ENCODE data around the gene CDH13.

Gene CDH13

GRCh38 chr16:83279251-83279650, 652.5 kb downstream of the CDH13 start:
- DNase-seq (ENCODE audit: low read depth, low spot score) = no peak

DNA sequence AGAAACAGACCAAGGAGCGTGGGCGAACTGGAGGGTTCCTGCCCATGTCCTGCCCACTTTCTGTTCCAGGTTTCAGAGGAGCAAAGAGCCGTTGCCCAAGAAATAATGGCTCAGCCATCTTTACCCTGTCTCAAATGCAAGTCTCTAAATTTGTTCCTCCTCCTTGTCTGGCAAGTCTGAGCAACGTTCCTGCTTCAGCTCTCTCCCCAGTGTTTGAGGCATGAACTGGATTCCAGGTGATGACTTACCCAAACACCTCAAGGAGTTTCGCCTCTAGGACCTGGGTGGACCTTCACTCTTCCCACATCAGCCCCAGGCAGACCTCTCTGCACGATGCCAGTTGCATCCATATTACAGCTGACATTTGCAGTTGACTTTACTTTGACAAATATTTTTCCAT, 659.2 kb downstream of the CDH13 start:
- no peak overlapping the region for H3K4me3 ChIP-seq
- no peaks in the 10 kb centered on the region for H3K9me3 ChIP-seq (ENCODE audit: low read depth, low read length)
- no peak for DNase-seq (ENCODE audit: low read depth, low spot score)
- H3K9ac ChIP-seq (ENCODE audit: insufficient read length) = no peak overlapping the region
- TF ChIP-seq POLR2AphosphoS5 (IDR thresholded peaks at IDR 0.05; ENCODE audit: borderline replicate concordance, low read depth, low read length) = no peak
- no peak for TF ChIP-seq EZH2 (IDR thresholded peaks at IDR 0.05)
- TF ChIP-seq FOXP2 (optimal IDR thresholded peaks at IDR 0.05; ENCODE audit: control extremely low read depth, extremely low read length, insufficient read depth) = no peak
- no peaks in the 10 kb centered on the region for H3K36me3 ChIP-seq (ENCODE audit: insufficient read depth, low read length)
- H3K27ac ChIP-seq = no peak overlapping the region

More at GRCh38 chr16:83279251-83279650, 652.5 kb downstream of the CDH13 start:
- Histone ChIP-seq H3K9me3 (ENCODE audit: low read depth, low read length) (no peaks in the 10 kb centered on the region), H3K4me3 (no peak overlapping the region), H3K36me3 (ENCODE audit: insufficient read depth, low read length) (no peaks in the 10 kb centered on the region), H3K27ac (no peak overlapping the region), H3K9ac (ENCODE audit: insufficient read length) (no peak overlapping the region)
- TF ChIP-seq POLR2AphosphoS5 (IDR thresholded peaks at IDR 0.05; ENCODE audit: borderline replicate concordance, low read depth, low read length) (no peak), FOXP2 (optimal IDR thresholded peaks at IDR 0.05; ENCODE audit: control extremely low read depth, extremely low read length, insufficient read depth) (no peak), EZH2 (IDR thresholded peaks at IDR 0.05) (no peak)

DNA sequence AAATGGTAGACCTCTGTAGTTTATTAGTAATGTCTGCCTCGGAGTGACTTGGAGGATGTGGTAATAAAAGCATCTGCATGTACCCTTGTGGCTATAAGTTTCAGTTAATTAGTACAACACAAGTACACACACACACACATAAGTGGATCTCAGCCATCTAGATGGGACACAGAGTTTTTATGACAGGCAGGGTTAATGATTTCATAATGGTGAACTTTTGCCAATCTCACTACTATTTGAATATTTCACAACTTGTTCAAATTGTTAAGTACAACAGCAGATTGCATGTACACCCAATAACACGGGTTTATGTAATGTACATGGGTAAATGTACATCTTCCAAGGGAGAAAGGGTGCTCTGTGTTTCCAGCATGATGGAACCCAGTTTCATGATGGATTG, 669.7 kb downstream of the CDH13 start:
- no peaks in the 10 kb centered on the region for H3K9me3 ChIP-seq (ENCODE audit: low read depth, low read length)
- H3K9ac ChIP-seq (ENCODE audit: insufficient read length) = no peak overlapping the region
- H3K36me3 ChIP-seq (ENCODE audit: insufficient read depth, low read length) = no peaks in the 10 kb centered on the region
- H3K4me3 ChIP-seq = no peak overlapping the region
- no peak for TF ChIP-seq POLR2AphosphoS5 (IDR thresholded peaks at IDR 0.05; ENCODE audit: borderline replicate concordance, low read depth, low read length)
- TF ChIP-seq EZH2 (IDR thresholded peaks at IDR 0.05) = no peak
- TF ChIP-seq FOXP2 (optimal IDR thresholded peaks at IDR 0.05; ENCODE audit: control extremely low read depth, extremely low read length, insufficient read depth) = no peak
- H3K27ac ChIP-seq = no peak overlapping the region
- DNase-seq (ENCODE audit: low read depth, low spot score) = no peak

DNA sequence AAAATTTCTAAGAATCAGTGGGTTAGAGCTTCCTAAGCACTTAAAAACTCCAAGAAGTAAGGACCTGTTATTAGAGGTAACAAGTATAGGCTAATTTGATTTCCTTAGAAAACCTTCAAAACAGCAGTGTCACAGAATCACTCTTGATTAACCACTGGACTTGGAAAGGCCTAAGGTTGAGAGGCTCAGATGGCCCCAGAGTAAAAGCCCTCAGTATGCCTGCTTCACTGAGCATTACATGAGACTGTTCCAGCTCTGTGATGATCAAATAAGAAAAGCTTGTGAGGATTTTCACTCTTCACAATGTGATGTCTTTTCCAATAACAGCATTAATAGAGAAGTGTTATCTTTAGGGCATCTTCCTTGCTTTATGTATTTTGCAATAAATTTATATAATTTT, 671.8 kb downstream of the CDH13 start:
- no peak overlapping the region for H3K4me3 ChIP-seq
- H3K36me3 ChIP-seq (ENCODE audit: insufficient read depth, low read length) = no peaks in the 10 kb centered on the region
- H3K9ac ChIP-seq (ENCODE audit: insufficient read length) = no peak overlapping the region
- no peak for TF ChIP-seq EZH2 (IDR thresholded peaks at IDR 0.05)
- TF ChIP-seq POLR2AphosphoS5 (IDR thresholded peaks at IDR 0.05; ENCODE audit: borderline replicate concordance, low read depth, low read length) = no peak
- no peak for TF ChIP-seq FOXP2 (optimal IDR thresholded peaks at IDR 0.05; ENCODE audit: control extremely low read depth, extremely low read length, insufficient read depth)
- H3K9me3 ChIP-seq (ENCODE audit: low read depth, low read length) = no peaks in the 10 kb centered on the region
- no peak overlapping the region for H3K27ac ChIP-seq
- DNase-seq (ENCODE audit: low read depth, low spot score) = no peak

DNA sequence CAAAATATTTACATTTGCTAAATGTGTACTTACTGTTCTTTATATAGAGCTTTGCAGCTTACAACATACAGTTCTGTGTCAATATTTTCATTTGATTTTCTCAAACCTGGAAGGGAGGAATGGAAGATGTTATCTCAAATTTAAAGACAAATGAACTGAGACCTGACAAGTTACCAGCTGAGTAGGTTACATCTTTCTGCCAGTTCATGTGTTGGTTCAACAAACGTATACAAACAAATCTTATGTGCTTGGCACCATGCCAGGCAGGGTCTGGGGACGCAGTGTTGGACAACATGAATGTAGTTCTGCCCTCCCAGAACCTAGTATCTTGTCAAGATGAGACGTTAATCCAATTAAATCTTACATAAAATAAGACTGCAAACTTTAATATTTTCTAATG, 673.6 kb downstream of the CDH13 start:
- TF ChIP-seq EZH2 (IDR thresholded peaks at IDR 0.05) = no peak
- TF ChIP-seq FOXP2 (optimal IDR thresholded peaks at IDR 0.05; ENCODE audit: control extremely low read depth, extremely low read length, insufficient read depth) = no peak
- TF ChIP-seq POLR2AphosphoS5 (IDR thresholded peaks at IDR 0.05; ENCODE audit: borderline replicate concordance, low read depth, low read length) = no peak
- no peak for DNase-seq (ENCODE audit: low read depth, low spot score)
- Histone ChIP-seq H3K9me3 (ENCODE audit: low read depth, low read length) (no peaks in the 10 kb centered on the region), H3K9ac (ENCODE audit: insufficient read length) (no peak overlapping the region), H3K27ac (no peak overlapping the region), H3K4me3 (no peak overlapping the region), H3K36me3 (ENCODE audit: insufficient read depth, low read length) (no peaks in the 10 kb centered on the region)

GRCh38 chr16:83301971-83302370, 675.2 kb downstream of the CDH13 start:
- Histone ChIP-seq H3K9ac (ENCODE audit: insufficient read length) (no peak overlapping the region), H3K4me3 (no peak overlapping the region), H3K9me3 (ENCODE audit: low read depth, low read length) (no peaks in the 10 kb centered on the region), H3K36me3 (ENCODE audit: insufficient read depth, low read length) (no peaks in the 10 kb centered on the region), H3K27ac (no peak overlapping the region)
- no peak for DNase-seq (ENCODE audit: low read depth, low spot score)
- TF ChIP-seq POLR2AphosphoS5 (IDR thresholded peaks at IDR 0.05; ENCODE audit: borderline replicate concordance, low read depth, low read length) (no peak), FOXP2 (optimal IDR thresholded peaks at IDR 0.05; ENCODE audit: control extremely low read depth, extremely low read length, insufficient read depth) (no peak), EZH2 (IDR thresholded peaks at IDR 0.05) (no peak)

GRCh38 chr16:83302853-83303252, 676.1 kb downstream of the CDH13 start:
- TF ChIP-seq POLR2AphosphoS5 (IDR thresholded peaks at IDR 0.05; ENCODE audit: borderline replicate concordance, low read depth, low read length) = no peak
- no peak for TF ChIP-seq FOXP2 (optimal IDR thresholded peaks at IDR 0.05; ENCODE audit: control extremely low read depth, extremely low read length, insufficient read depth)
- TF ChIP-seq EZH2 (IDR thresholded peaks at IDR 0.05) = no peak
- no peak overlapping the region for H3K27ac ChIP-seq
- no peak overlapping the region for H3K9ac ChIP-seq (ENCODE audit: insufficient read length)
- no peak overlapping the region for H3K4me3 ChIP-seq
- H3K9me3 ChIP-seq (ENCODE audit: low read depth, low read length) = no peaks in the 10 kb centered on the region
- H3K36me3 ChIP-seq (ENCODE audit: insufficient read depth, low read length) = no peaks in the 10 kb centered on the region
- DNase-seq (ENCODE audit: low read depth, low spot score) = no peak

DNA sequence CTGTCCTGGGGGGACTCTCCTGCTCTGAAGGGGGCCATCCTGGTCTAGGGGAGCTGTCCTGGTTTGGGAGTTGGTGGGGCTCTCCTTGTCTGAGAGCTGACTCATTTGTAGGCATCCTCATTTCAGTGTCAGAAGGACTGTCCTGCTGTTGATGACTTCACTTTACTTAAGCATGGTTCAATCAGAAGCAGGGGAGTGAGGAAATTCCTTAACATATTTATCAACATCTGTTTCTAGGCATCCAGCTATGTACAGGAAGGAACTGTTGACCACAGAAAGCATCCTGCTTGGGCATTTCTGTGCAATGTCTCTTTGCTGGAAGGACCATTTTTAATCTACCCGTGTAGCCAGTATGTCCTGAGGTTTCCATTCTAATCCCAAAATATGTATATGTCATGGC, 678.3 kb downstream of the CDH13 start:
- DNase-seq (ENCODE audit: low read depth, low spot score) = no peak
- no peak overlapping the region for H3K9ac ChIP-seq (ENCODE audit: insufficient read length)
- H3K9me3 ChIP-seq (ENCODE audit: low read depth, low read length) = no peaks in the 10 kb centered on the region
- no peaks in the 10 kb centered on the region for H3K36me3 ChIP-seq (ENCODE audit: insufficient read depth, low read length)
- no peak overlapping the region for H3K4me3 ChIP-seq
- TF ChIP-seq EZH2 (IDR thresholded peaks at IDR 0.05) (no peak), POLR2AphosphoS5 (IDR thresholded peaks at IDR 0.05; ENCODE audit: borderline replicate concordance, low read depth, low read length) (no peak), FOXP2 (optimal IDR thresholded peaks at IDR 0.05; ENCODE audit: control extremely low read depth, extremely low read length, insufficient read depth) (no peak)
- H3K27ac ChIP-seq = no peak overlapping the region

DNA sequence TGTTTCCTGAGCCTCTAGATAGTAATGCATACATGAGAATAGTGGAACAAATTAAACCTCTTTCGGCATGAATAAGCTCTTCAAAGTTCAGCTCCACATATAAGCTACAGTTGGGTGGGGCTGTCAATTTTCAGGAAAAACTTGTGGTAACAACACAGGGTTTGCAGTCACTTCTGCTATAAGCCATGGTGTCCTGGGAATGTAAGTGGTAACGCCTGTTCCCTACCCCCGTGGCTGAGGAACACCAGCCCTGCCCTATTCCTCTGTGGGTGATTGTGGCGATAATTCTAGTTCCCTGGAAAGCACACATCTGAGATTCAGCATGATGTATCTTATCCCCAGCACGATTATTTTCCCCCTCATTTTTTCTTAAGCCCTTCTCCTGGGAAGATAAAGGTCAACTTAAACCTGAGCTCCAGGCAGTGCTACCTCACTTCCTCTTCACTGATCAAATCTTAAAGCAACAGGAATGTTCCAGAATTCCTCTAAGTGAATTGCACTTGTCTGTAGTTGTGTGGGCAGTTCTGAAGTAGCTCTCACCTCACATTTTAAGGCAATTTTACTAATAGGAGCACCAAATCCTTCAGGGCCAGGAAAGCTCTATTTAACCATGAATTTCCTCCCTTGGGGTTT, 680.3 kb downstream of the CDH13 start:
- no peak for DNase-seq (ENCODE audit: low read depth, low spot score)
- Histone ChIP-seq H3K9ac (ENCODE audit: insufficient read length) (no peak overlapping the region), H3K9me3 (ENCODE audit: low read depth, low read length) (no peaks in the 10 kb centered on the region), H3K4me3 (no peak overlapping the region), H3K27ac (no peak overlapping the region), H3K36me3 (ENCODE audit: insufficient read depth, low read length) (no peaks in the 10 kb centered on the region)
- TF ChIP-seq POLR2AphosphoS5 (IDR thresholded peaks at IDR 0.05; ENCODE audit: borderline replicate concordance, low read depth, low read length) (no peak), FOXP2 (optimal IDR thresholded peaks at IDR 0.05; ENCODE audit: control extremely low read depth, extremely low read length, insufficient read depth) (no peak), EZH2 (IDR thresholded peaks at IDR 0.05) (no peak)

Data from SK-N-MC (cell line).